HG02840 (cell line): ENCODE results near the gene NOPCHAP1.

Experiments
- ATAC-seq: cut with Tn5 transposase; IDR thresholded peaks from one replicate; pipeline ENCODE4 v1.9.1; 2021; ENCODE audit warnings: mild to moderate bottlenecking, moderate library complexity, moderate number of reproducible peaks; ENCODE audit not compliant: unreplicated experiment, low FRiP score

The NOPCHAP1 gene

DNA sequence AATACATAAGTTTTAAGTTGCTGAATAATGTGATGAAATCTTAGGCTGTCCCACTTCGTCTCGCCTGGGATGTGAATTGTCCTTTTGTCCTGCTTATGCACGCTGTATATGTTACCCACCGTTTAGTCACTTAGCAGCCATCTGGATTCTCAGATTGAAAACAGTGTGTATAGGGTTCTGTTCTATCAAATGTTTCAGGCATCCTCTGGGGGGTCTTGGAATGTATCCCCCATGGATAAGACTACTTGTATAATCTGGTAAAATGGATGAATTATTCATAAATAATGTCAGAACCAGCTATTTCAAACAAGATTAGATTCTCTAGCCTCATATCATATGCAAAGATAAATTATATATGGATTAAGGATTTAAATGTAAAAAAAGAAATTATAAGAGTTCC lies 29.4 kb downstream of the NOPCHAP1 start:
- no peak for ATAC-seq

DNA sequence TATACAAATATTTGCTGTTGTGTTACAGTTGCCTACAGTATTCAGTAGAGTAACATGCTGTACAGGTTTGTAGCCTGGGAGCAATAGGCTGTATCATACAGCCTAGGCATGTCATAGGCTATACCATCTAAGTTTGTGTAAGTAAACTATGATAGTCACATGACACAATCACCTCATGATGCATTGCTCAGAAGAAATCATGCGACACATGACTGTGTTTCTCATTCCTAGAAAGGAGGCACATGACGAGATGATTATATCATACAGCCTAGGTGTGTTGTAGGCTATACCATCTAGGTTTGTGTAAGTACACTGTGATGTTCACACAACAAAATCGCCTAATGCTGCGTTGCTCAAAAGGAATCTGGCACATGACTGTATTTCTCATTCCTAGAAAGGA lies 31.9 kb downstream of the NOPCHAP1 start:
- ATAC-seq = no peak

DNA sequence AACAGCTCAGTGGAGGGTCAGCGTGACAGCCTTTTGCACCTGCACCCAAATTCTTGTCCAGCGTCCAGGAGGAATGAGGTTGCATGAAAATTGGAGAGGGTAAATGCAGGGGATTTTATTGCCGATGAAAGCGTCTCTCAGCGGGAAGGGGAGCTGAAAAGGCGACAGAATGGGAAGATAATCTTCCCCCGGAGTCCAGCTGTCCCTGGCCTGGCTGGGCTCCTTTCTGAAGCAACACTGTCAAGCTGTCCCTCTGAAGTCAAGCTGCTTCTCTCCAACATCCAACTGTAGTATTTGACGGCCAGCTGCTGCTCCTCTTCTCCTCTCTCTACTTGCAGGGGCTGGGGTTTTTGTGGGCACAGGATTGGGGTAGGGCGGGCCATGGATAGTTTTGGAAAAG lies 32.7 kb downstream of the NOPCHAP1 start:
- ATAC-seq = no peak

DNA sequence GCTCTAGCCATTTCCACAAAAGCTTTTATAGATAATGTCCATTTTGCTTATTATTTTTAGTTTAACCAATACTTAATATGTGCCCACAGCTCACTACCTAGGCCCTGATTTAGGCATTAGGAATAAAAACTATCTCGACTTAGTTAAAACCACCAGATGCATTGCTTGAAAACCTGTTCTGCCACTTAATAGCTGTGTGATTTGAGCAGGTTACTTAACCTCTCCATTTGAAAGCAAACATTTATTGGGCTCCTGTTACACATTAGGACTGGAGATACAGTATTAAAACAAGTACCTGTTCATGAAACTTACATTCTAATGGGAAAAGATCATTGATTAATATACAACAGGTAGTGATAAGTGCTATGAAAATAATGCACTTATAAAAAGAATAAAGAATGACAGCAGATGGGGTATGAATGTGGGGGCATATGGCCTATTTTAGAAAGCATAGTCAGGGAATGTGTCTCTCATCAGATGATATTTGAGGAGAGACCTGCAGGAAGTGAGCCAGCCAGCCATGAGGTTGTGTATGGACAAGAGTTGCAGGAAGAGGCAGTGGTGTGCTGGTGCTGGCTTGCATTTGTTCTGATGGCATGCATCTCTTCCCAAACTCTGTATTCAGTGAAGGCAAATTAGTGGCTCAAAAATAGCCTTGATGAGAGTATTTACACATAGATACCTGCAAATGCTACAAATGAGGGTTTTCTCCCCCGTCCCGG lies 34.3 kb downstream of the NOPCHAP1 start:
- ATAC-seq = no peak

DNA sequence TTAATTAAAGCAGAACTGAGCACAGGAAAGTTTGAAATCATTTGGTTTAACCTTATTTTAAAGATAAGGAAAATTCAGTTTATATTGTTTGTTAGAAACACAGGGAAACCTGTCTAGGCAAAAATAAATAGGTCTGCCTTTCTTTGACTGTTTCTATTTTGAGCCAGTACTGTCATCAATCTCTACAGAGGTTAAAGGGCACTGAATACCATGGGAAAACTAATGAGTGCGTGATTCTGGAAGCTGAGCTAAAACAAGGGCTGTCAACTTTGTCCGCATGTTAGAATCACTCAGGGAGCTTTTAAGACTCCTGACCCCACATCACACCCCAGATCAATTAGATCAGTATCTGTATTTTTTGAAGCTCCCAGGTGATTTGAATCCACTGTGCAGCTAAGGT lies 38.8 kb downstream of the NOPCHAP1 start:
- no peak for ATAC-seq

DNA sequence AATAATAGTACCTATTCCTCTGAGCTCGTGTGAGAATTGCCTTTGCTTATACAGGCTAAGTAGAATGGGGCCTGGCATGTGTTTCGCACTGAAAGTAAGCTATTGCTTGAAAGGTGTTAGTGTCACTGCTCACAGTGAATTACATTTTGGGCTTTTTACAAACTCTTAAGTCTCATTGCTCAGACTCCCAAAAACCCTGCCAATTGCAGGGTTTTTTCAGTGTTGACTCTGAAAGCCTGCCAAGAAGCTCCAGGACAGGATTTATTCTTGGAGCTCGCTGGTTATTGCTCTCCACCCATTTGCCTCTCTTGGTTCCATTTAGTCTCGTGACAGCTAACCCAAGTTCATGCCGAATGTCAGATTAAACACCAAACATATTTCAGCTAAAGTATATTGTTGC lies 39.8 kb downstream of the NOPCHAP1 start:
- no peak for ATAC-seq

DNA sequence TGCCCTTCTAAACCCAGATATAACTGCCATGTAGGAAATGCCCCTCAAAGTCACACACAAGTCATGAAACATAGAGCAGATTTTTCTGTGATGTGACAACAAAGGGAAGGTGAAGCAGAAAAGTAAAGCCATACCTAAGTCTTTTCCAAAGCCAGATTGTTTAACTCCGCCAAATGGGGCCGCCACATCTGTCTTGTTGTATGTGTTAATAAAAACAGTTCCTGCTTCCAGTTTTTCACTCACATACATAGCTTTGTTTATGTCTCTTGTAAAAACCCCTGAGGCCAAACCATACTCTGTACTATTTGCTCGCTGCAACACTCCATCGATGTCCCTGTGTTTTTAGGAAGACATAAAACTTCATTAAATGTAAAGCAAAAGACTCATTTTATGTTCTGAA lies 40.3 kb downstream of the NOPCHAP1 start:
- no peak for ATAC-seq

DNA sequence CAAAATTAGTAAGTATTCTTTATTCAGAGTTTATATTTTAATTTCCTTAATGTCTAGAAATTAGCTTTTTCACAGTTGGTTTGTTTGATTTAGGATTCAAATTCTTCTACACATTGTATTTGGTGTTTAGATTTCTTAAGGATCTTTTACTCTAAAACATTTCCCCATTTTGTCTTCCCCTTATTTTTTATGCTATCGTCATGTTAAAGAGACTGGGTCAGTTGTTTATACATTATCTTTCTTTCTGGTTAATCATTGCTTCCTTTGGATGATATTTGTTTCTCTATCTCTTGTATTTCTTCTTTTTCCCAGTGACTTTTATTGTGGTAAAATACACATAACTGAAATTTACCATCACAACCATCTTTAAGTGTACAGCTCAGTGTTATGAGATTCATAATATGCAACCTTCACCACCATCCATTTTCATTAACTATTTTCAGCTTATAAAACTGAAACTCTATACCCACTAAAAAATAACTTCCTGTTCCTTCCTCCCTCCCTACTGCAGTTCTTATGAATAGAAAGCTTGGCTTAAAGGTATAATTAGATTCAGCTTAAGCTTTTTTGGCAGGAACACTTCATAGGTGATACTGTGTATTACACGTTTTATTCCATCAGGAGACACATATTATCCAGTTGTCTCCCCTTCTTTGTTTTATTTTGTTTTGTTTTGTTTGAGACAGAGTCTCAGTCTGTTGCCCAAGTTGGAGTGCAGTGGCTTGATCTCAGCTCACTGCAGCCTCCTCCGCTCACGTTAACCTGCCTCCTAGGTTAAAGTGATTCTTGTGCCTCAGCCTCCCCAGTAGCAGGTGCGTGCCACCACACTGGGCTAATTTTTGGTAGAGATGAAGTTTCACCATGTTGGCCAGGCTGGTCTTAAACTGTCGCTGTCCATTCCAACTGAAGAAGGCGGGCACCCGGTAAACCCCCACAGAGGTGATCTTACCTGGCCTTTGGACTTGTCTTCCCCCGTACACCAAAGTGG lies 45.0 kb downstream of the NOPCHAP1 start:
- peak; percentile 59 for ATAC-seq

DNA sequence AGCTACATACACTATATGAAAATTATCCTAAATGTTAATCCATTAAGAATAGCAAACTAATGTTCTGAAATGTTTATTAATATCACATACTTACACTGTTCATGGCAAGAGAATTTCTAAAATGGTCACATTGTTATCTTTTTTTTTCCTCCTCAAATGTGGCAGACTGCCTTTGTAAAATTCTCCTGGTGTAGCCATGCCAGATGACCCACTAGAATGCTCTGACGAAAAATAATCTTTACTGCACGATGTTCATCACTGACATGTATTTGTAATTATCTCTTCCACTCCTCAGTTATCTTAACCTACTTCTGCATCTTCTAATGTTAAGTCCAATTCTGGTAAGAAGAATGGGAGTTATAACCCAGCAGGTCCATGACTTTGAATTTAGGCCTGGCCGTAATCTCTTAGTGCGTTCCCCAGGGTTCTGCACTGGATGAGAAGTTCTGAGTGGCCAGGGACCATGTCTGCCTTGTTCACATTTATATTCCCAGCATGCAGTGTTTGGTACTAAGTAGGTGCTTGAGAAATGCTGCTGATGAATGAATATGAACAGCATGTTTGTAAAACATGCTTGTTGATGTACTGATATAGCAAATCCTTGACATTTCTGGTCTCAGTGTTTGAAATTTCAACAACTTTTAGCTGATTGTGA lies 46.7 kb downstream of the NOPCHAP1 start:
- no peak for ATAC-seq

DNA sequence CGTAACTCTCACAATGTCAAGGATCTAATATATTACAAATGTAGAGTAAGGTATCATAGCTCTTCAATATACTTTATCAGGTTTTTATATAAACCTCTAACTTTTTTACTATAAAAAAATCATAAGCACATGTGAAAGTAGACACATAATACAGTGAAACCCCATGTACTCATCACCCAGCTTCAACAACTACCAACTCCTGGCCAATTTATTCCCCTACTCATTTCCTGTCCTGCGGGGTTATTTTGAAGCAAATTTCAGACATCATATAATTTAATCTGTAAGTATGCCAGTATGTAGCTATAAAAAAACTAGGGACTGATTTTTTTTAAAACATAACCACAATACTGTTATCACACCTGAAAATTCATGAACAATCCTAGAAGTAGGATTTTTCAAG lies 47.7 kb downstream of the NOPCHAP1 start:
- no peak for ATAC-seq
